OCI-LY1 (cell line): ENCODE measurements around the gene MKI67.

ENCODE experiments used
- EZH2 ChIP-seq: fragments of 200-600 bp; sonication (generic), shearing (Covaris generic); IDR thresholded peaks from 2 replicates; pipeline ENCODE4 v1.8.0; 2017; ENCODE audit warnings: borderline replicate concordance, mixed run types, mild to moderate bottlenecking, antibody characterized with exemption, low read length, moderate library complexity, mixed read lengths
- TF ChIP-seq, protein P1 (sequence below): fragments of 200-600 bp; sonication (generic), shearing (Covaris generic); IDR thresholded peaks from 2 replicates; pipeline ENCODE4 v1.5.1; 2017; ENCODE audit warnings: mild to moderate bottlenecking, antibody characterized with exemption, low read length, moderate library complexity, mixed read lengths

DNA sequence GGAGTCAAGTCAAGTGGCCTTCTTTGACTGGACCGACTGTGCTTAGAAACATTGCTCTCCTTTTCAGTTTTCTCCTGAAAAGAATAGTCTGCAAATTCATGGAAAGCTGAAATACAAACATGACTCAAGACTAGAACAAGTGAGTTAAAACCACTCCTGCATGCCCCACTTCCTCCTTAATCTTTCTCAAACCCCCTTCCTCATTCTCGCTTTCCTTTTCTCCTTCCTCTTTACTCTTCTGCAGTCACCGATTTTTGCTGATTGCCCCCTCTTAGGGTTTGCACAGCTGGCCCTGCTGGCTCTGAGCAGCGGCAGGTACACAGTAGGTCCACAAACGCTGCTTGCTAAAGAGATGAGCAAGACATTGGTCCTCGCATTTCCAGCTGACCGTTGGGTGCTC lies 34.8 kb upstream of the MKI67 start:
- TF ChIP-seq, protein P1, sequence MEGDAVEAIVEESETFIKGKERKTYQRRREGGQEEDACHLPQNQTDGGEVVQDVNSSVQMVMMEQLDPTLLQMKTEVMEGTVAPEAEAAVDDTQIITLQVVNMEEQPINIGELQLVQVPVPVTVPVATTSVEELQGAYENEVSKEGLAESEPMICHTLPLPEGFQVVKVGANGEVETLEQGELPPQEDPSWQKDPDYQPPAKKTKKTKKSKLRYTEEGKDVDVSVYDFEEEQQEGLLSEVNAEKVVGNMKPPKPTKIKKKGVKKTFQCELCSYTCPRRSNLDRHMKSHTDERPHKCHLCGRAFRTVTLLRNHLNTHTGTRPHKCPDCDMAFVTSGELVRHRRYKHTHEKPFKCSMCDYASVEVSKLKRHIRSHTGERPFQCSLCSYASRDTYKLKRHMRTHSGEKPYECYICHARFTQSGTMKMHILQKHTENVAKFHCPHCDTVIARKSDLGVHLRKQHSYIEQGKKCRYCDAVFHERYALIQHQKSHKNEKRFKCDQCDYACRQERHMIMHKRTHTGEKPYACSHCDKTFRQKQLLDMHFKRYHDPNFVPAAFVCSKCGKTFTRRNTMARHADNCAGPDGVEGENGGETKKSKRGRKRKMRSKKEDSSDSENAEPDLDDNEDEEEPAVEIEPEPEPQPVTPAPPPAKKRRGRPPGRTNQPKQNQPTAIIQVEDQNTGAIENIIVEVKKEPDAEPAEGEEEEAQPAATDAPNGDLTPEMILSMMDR: no peak
- TF ChIP-seq EZH2: no peak
